PC-9 (cell line): ENCODE results near the gene DZIP1. TPM values are rescaled to one million over a fixed set of nuclear protein-coding genes. Genes with fewer than 3 reads are reported as not detected.
A peak's percentile ranks its signal among the peaks of the same experiment; 100 is the strongest.
"Not testable (repeated sequence)": the region's sequence is repeated elsewhere in the genome, so short reads cannot be mapped to it uniquely, and the experiment has no call there.

Source experiments
- BruUV-seq: library from RNA; stranded (reverse); fragments of 400-500 nt; replicated peaks from 2 replicates; lab custom pipeline; 2021; lab: Mats Ljungman, UMichigan
- CTCF ChIA-PET: fragments of 300-600 bp; sonication (Branson Sonifier 250); formaldehyde crosslinking; loops from one replicate; lab custom pipeline; 2022; ENCODE audit warnings: antibody characterized with exemption; lab: Charles Lee
- POLR2A ChIA-PET: fragments of 300-600 bp; sonication (Branson Sonifier 250); formaldehyde crosslinking; loops from one replicate; lab custom pipeline; 2022; ENCODE audit warnings: antibody characterized with exemption; ENCODE audit not compliant: unreplicated experiment; lab: Charles Lee
- DNase-seq, 2 experiments: peaks; one replicate each; pipeline versions ENCODE4 v3.0.0 to v3.0.0-alpha.2; 2015 to 2022; ENCODE audit warnings: mixed read lengths in 1 of 2
- H2AFZ ChIP-seq: fragments of 200-600 bp; sonication (generic); 2 replicates; pipeline ENCODE4 v1.8.1; 2017; ENCODE audit warnings: antibody characterized with exemption
- H3F3A ChIP-seq: fragments of 200-600 bp; sonication (generic); 2 replicates; pipeline ENCODE4 v1.8.1; 2017; ENCODE audit warnings: antibody characterized with exemption, mild to moderate bottlenecking, low read depth; ENCODE audit not compliant: insufficient read depth
- H3K27ac ChIP-seq: fragments of 200-600 bp; sonication (generic); 2 replicates; pipeline ENCODE4 v1.6.1; 2016; ENCODE audit warnings: mixed run types
- H3K27me3 ChIP-seq: fragments of 200-600 bp; sonication (generic); 2 replicates; pipeline ENCODE4 v1.6.1; 2016; ENCODE audit warnings: low read depth, mixed run types; ENCODE audit not compliant: insufficient read depth
- H3K36me3 ChIP-seq: fragments of 200-600 bp; sonication (generic); 2 replicates; pipeline ENCODE4 v1.6.1; 2016; ENCODE audit warnings: low read depth, mixed run types
- H3K4me1 ChIP-seq: fragments of 200-600 bp; sonication (generic); replicated peaks from 2 replicates; pipeline ENCODE4 v1.6.1; 2016; ENCODE audit warnings: mixed run types; ENCODE audit not compliant: insufficient read depth
- H3K4me2 ChIP-seq: fragments of 200-600 bp; sonication (generic); 2 replicates; pipeline ENCODE4 v1.6.1; 2017; ENCODE audit warnings: mixed run types
- H3K4me3 ChIP-seq: fragments of 200-600 bp; sonication (generic); 2 replicates; pipeline ENCODE4 v1.6.1; 2016; ENCODE audit warnings: mixed run types
- H3K79me2 ChIP-seq: fragments of 200-600 bp; sonication (generic); 2 replicates; pipeline ENCODE4 v1.6.1; 2017; ENCODE audit warnings: low read depth, mixed run types
- H3K9me2 ChIP-seq: fragments of 200-600 bp; sonication (generic); 2 replicates; pipeline ENCODE4 v1.8.1; 2017; ENCODE audit warnings: mild to moderate bottlenecking; ENCODE audit not compliant: insufficient read depth
- H3K9me3 ChIP-seq: fragments of 200-600 bp; sonication (generic); 2 replicates; pipeline ENCODE4 v1.8.1; 2016; ENCODE audit warnings: low read depth; ENCODE audit not compliant: insufficient read depth
- H4K20me1 ChIP-seq: fragments of 200-600 bp; sonication (generic); 2 replicates; pipeline ENCODE4 v1.8.1; 2017; ENCODE audit not compliant: insufficient read depth
- CTCF ChIP-seq: fragments of 200-600 bp; sonication (generic); conservative IDR thresholded peaks from 2 replicates; pipeline ENCODE4 v1.6.1; 2017; ENCODE audit warnings: mixed run types, antibody characterized with exemption, mild to moderate bottlenecking, moderate library complexity
- EZH2 ChIP-seq: fragments of 200-600 bp; sonication (generic); IDR thresholded peaks from 2 replicates; pipeline ENCODE4 v1.8.0; 2017; ENCODE audit warnings: antibody characterized with exemption, low read depth
- intact Hi-C: fragments of 100-400 bp; cut with micrococcal nuclease; formaldehyde crosslinking; loops from one replicate; pipeline ENCODE4 v1.10.0; 2022; ENCODE audit not compliant: unreplicated experiment
- total RNA-seq: library from RNA; stranded (reverse); gene quantifications from 2 replicates; pipeline ENCODE4 v1.2.3, GENCODE V29; 2021

Gene DZIP1
- total RNA-seq, 1 experiment from 2014 or later = not detected

GRCh38 chr13:95676105-95676761, 31.7 kb upstream of the DZIP1 start:
- no peaks in the 10 kb centered on the region for H3K36me3 ChIP-seq
- peak overlapping the region; percentile 98 for H2AFZ ChIP-seq
- H3K4me1 ChIP-seq = peaks cover 33% of the 10 kb centered on the region
- H3K79me2 ChIP-seq = peaks cover 53% of the 10 kb centered on the region
- peaks cover 7% of the 10 kb centered on the region; the same call in 1 of the 2 replicates for H3K9me3 ChIP-seq
- POLR2A ChIA-PET = interaction anchor here (0.5 to 0.9 kb wide), 5 partner anchors 38 to 1128 kb away, joined by 3 to 7 read pairs (median 3); no protein-coding TSS in a partner anchor
- H3K27ac ChIP-seq = peak overlapping the region; percentile 92
- peaks cover 5% of the 10 kb centered on the region; the same call in 1 of the 2 replicates for H3F3A ChIP-seq
- no peaks in the 10 kb centered on the region for H3K27me3 ChIP-seq
- CTCF ChIA-PET = no interaction called here
- TF ChIP-seq CTCF = no peak
- peaks cover 4% of the 10 kb centered on the region; the same call in 1 of the 2 replicates for H4K20me1 ChIP-seq
- BruUV-seq = TSS peak; percentile 84
- peak overlapping the region; percentile 84 for H3K4me3 ChIP-seq
- intact Hi-C loops = loop anchor here (2.0 kb wide), 1 partner anchor 1757 kb away; no protein-coding TSS in a partner anchor
- DNase-seq = peak; percentile 17 to 69
- H3K9me2 ChIP-seq = no peaks in the 10 kb centered on the region
- peak overlapping the region; percentile 80 for H3K4me2 ChIP-seq

- no peak overlapping the region for H3K4me2 ChIP-seq
- no peak overlapping the region for H3K27ac ChIP-seq
- intact Hi-C loops = no loop called here
- no peak for DNase-seq
- TF ChIP-seq CTCF (no peak), EZH2 (no peak)
- ChIA-PET POLR2A (no interaction called here), CTCF (no interaction called here)
- no TSS peak for BruUV-seq
- H4K20me1 ChIP-seq = no peaks in the 10 kb centered on the region
- H3K27me3 ChIP-seq = no peaks in the 10 kb centered on the region
- H2AFZ ChIP-seq = no peak overlapping the region
- peaks cover 14% of the 10 kb centered on the region for H3K79me2 ChIP-seq
- H3K9me3 ChIP-seq = peaks cover 49% of the 10 kb centered on the region
- H3K4me1 ChIP-seq = peaks cover 12% of the 10 kb centered on the region
- no peaks in the 10 kb centered on the region for H3K36me3 ChIP-seq
- H3F3A ChIP-seq = peaks cover 5% of the 10 kb centered on the region; the same call in 1 of the 2 replicates
- no peak overlapping the region for H3K4me3 ChIP-seq
- no peaks in the 10 kb centered on the region for H3K9me2 ChIP-seq
Measured at GRCh38 chr13:95671597-95671996, 27.1 kb upstream of the DZIP1 start.

GRCh38 chr13:95667235-95667634, 22.7 kb upstream of the DZIP1 start:
- H3K4me2 ChIP-seq, H3K36me3 ChIP-seq, POLR2A ChIA-PET, H3F3A ChIP-seq, H3K27me3 ChIP-seq, CTCF ChIA-PET, H4K20me1 ChIP-seq, H3K27ac ChIP-seq, H2AFZ ChIP-seq, H3K79me2 ChIP-seq, H3K4me1 ChIP-seq, BruUV-seq, DNase-seq, H3K9me2 ChIP-seq, H3K4me3 ChIP-seq: not testable (repeated sequence)
- peaks cover 70% of the 10 kb centered on the region for H3K9me3 ChIP-seq
- intact Hi-C loops = loop anchor here (10.0 kb wide), 2 partner anchors 172 to 262 kb away; no protein-coding TSS in a partner anchor
